ENCODE results near the gene UBA1. TPM values are rescaled to one million over a fixed set of nuclear protein-coding genes. Genes with fewer than 3 reads are reported as not detected.

Gene UBA1
- total and polyA plus RNA-seq, 2 of the 8 experiments (the other 6 are each of a cell fraction or from before 2014, with no cell fraction given) = 313 to 458 TPM

DNA sequence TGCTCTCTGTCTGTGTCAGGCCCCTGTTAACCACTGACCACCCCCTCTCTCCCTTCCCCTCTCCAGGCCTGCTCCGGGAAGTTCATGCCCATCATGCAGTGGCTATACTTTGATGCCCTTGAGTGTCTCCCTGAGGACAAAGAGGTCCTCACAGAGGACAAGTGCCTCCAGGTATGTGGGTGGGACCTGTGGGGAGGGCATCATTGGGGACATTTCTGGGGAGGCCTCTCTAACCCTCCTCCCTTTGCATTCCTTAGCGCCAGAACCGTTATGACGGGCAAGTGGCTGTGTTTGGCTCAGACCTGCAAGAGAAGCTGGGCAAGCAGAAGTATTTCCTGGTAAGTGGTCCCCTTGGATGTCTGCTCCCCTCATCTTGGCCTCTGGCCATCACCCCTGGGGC is 9.2 kb downstream of the UBA1 start:
- ChIA-PET POLR2A (ENCODE audit: partially characterized antibody) (interaction anchor here (1.2 to 6.7 kb wide), 3 partner anchors 9 to 26 kb away, joined by 3 to 63 read pairs (median 20); partner anchors contain the start of gene CDK16), CTCF (ENCODE audit: partially characterized antibody) (interaction anchor here (1.1 to 1.6 kb wide), 2 partner anchors 9 to 140 kb away, joined by 4 to 7 read pairs; no protein-coding TSS in a partner anchor)
- H3K79me2 ChIP-seq (ENCODE audit: control insufficient read depth in 1 of 2, insufficient read depth in 2 of 2, low read length in 2 of 2) = peaks cover 0 to 13% of the 10 kb centered on the region in 2 experiments; a peak in 3 of 4 replicates

More for the DNA sequence above, 9.2 kb downstream of the UBA1 start:
- H2AK5ac ChIP-seq (ENCODE audit: low read depth, low read length) = no peak overlapping the region
- no peak overlapping the region for H2BK20ac ChIP-seq (ENCODE audit: low read length)
- H3K79me1 ChIP-seq (ENCODE audit: low read depth, low read length) = peaks cover 6% of the 10 kb centered on the region; the same call in 1 of the 2 replicates
- no peak overlapping the region for H3K9ac ChIP-seq (replicated peaks in 1 of 4; ENCODE audit: extremely low read depth in 1 of 4, low read depth in 3 of 4, low read length in 3 of 4)
- no peak overlapping the region for H2BK120ac ChIP-seq (replicated peaks; ENCODE audit: low read depth, low read length)
- no peaks in the 10 kb centered on the region for H3K9me3 ChIP-seq (ENCODE audit: insufficient read depth in 2 of 2, low read depth in 1 of 2, low read length in 1 of 2)
- no peak overlapping the region for H3K4ac ChIP-seq (replicated peaks; ENCODE audit: insufficient read length, low read depth, low read length)
- FAIRE-seq = no peak
- DNase-seq (ENCODE audit: low read depth in 1 of 2, low spot score in 2 of 2) = no peak
- H4K8ac ChIP-seq (ENCODE audit: extremely low read depth, insufficient read depth, low read length) = no peak overlapping the region
- no peak overlapping the region for H2BK5ac ChIP-seq (ENCODE audit: low read depth, low read length)
- H3K4me2 ChIP-seq (ENCODE audit: insufficient read depth in 1 of 2, low read depth in 2 of 2, low read length in 2 of 2) = no peak overlapping the region
- H3K14ac ChIP-seq (ENCODE audit: insufficient read length) = no peak overlapping the region
- peaks cover 43 to 96% (median 81%) of the 10 kb centered on the region in 4 experiments for H3K36me3 ChIP-seq (ENCODE audit: control insufficient read depth in 2 of 4, insufficient read depth in 4 of 4, low read length in 3 of 4)
- 100% methylated on average over 1 of the region's 4 CpGs; no CpG with 5 or more reads in 1 of the 2 experiments for WGBS, 2 experiments (ENCODE audit: extremely low coverage in 1 of 2, insufficient coverage in 1 of 2, insufficient read length in 1 of 2, insufficient replicate concordance in 2 of 2, low coverage in 1 of 2, low lambda C conversion rate in 2 of 2, missing lambda C conversion rate in 1 of 2)
- H3K56ac ChIP-seq (replicated peaks; ENCODE audit: insufficient read length, low read depth, low read length) = no peak overlapping the region
- H3K23me2 ChIP-seq (ENCODE audit: low read depth, low read length) = no peaks in the 10 kb centered on the region
- H3K4me1 ChIP-seq (replicated peaks in 1 of 4; ENCODE audit: control insufficient read depth in 3 of 4, insufficient read depth in 4 of 4, low read length in 3 of 4) = peaks cover 0 to 6% (median 1%) of the 10 kb centered on the region in 4 experiments; a peak in 3 of 7 replicates
- H3K27me3 ChIP-seq (replicated peaks in 1 of 4; ENCODE audit: control insufficient read depth in 3 of 4, extremely low read depth in 1 of 4, insufficient read depth in 3 of 4, low read length in 3 of 4) = no peaks in the 10 kb centered on the region
- H2BK12ac ChIP-seq (ENCODE audit: low read depth, low read length) = no peak overlapping the region
- TF ChIP-seq CTBP2 (IDR thresholded peaks at IDR 0.05; ENCODE audit: borderline replicate concordance, insufficient read depth, insufficient read length, low read length) (no peak), GABPA (IDR thresholded peaks at IDR 0.05; ENCODE audit: borderline replicate concordance, insufficient read depth, low read length) (no peak), FOSL1 (IDR thresholded peaks at IDR 0.05; ENCODE audit: insufficient read depth, low read depth, low read length) (no peak), ZNF274 (IDR thresholded peaks at IDR 0.05; ENCODE audit: borderline replicate concordance, extremely low read depth, low read length) (no peak), SP4 (IDR thresholded peaks at IDR 0.05; ENCODE audit: low read length) (no peak), SP2 (IDR thresholded peaks at IDR 0.05; ENCODE audit: low read length) (no peak), RBBP5 (IDR thresholded peaks at IDR 0.05; ENCODE audit: borderline replicate concordance, low read depth, low read length) (no peak), POLR2AphosphoS5 (IDR thresholded peaks at IDR 0.05; ENCODE audit: low read depth, low read length) (no peak), HDAC6 (IDR thresholded peaks at IDR 0.05; ENCODE audit: low read depth, low read length) (no peak), BCL11A (IDR thresholded peaks at IDR 0.05; ENCODE audit: low read depth in 2 of 2, low read length in 2 of 2) (no peak), RAD21 (IDR thresholded peaks at IDR 0.05 in 1 of 2, conservative IDR thresholded peaks at IDR 0.05 in 1 of 2; ENCODE audit: low read depth in 2 of 2, low read length in 2 of 2) (no peak), CHD2 (IDR thresholded peaks at IDR 0.05; ENCODE audit: low read length) (no peak)
- no peak overlapping the region for H3K4me3 ChIP-seq (ENCODE audit: extremely low read depth in 1 of 4, insufficient read depth in 2 of 4, low read depth in 3 of 4, low read length in 4 of 4)
- no peak overlapping the region for H4K5ac ChIP-seq (ENCODE audit: insufficient read length, low read depth, low read length)
- no peak overlapping the region for H3K18ac ChIP-seq (ENCODE audit: extremely low read depth, low read length)
- no peak overlapping the region for H2BK15ac ChIP-seq (ENCODE audit: low read length)
- peaks cover 3 to 30% of the 10 kb centered on the region in 2 experiments for H4K20me1 ChIP-seq (replicated peaks in 1 of 2; ENCODE audit: control insufficient read depth in 1 of 2, insufficient read depth in 2 of 2, low read length in 2 of 2)
- H3K23ac ChIP-seq (ENCODE audit: insufficient read length) = no peak overlapping the region
- no peak overlapping the region for H2AFZ ChIP-seq (ENCODE audit: low read length)
- no peak overlapping the region for H4K91ac ChIP-seq (replicated peaks; ENCODE audit: insufficient read length, low read length)
- no peak overlapping the region for H3K27ac ChIP-seq (ENCODE audit: low read depth, low read length)

All from H1 (cell line).